Superior temporal gyrus (tissue), 1 donor: ENCODE measurements around the gene WIPI1.
"Not testable (repeated sequence)": the region's sequence is repeated elsewhere in the genome, so short reads cannot be mapped to it uniquely, and the experiment has no call there.

Experiments used
- DNase-seq: peaks from one replicate; pipeline ENCODE4 v3.0.0-alpha.2; 2016; ENCODE audit errors: extremely low spot score

The WIPI1 gene, protein sequence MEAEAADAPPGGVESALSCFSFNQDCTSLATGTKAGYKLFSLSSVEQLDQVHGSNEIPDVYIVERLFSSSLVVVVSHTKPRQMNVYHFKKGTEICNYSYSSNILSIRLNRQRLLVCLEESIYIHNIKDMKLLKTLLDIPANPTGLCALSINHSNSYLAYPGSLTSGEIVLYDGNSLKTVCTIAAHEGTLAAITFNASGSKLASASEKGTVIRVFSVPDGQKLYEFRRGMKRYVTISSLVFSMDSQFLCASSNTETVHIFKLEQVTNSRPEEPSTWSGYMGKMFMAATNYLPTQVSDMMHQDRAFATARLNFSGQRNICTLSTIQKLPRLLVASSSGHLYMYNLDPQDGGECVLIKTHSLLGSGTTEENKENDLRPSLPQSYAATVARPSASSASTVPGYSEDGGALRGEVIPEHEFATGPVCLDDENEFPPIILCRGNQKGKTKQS

DNA sequence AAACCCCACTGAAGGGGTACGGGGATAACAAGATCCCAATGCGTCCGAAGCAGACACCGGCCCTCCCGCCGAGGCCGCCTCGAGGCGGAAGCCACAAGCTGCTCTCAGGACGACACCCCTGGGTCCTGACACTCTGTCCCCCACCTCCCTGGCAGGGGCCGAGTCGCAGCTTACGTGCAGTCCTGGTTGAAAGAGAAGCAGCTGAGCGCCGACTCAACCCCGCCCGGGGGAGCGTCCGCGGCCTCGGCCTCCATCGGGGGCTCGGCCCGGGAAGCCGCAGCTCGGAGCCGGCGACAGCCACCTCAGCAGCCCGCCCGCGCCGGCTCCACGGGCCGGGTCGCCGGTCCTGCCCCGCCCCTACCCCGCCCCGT lies at the start of gene WIPI1:
Gene WIPI1, minus strand, starts transcription at position 329 of the 371 bp plus-strand sequence. Its CDS starts 75 bp downstream, at position 254.
- DNase-seq, result peak; percentile 42

DNA sequence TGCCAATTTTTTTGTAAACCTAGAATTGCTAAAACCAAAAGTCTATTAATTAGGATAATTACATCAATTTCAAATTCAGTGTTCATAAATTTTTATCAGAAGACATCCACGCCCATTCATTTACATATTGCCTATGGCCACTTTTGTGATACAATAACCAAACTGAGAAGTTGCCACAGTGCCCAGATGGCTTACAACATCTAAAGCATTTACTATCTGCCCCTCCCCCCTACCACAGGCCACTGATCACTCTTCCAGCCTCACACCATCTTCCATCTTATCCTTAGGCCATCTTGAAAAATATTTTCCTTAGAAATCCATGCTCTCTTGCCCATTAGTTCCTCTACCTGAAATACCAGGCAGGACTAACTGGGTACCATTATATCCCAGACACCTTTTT lies 48.7 kb upstream of the WIPI1 start:
- no peak for DNase-seq

DNA sequence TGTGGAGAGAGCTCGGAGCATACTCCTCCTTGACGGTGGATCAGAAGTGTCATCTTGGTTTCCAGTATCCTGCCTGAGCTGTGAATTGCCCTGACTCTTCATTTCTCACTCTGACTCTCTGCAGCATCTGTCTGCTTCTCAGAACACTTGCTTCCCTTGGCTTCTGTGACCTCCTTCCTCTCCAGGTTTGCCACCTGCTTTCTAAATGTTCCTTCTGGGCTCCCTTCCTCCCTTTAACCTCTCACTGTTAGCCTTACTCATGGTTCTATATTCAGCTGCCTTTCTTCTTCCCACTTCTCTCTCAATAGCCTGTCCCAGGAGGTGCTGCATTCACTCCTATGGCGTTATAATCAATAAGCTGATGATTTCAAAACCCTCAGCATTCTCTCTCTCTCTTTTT lies 43.8 kb upstream of the WIPI1 start:
- no peak for DNase-seq

DNA sequence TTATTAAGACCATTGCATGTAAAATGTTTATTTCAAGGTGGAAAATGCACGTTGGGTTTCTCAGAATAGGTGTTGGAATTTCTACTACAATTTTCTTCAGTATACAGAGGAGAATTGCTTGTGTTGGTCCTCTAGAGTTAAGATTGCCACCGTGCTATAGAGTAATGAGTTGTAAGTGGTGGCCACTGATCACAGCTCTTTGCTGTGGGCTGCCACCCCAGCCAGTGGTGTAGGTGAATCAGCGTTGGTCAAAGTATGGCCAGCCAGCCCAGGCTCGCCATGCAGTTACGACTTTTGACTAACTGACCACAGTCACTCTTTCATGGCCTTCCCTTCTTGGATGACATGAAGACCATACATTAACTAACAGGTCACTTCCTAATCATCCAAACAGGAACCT lies 42.3 kb upstream of the WIPI1 start:
- DNase-seq, result no peak

DNA sequence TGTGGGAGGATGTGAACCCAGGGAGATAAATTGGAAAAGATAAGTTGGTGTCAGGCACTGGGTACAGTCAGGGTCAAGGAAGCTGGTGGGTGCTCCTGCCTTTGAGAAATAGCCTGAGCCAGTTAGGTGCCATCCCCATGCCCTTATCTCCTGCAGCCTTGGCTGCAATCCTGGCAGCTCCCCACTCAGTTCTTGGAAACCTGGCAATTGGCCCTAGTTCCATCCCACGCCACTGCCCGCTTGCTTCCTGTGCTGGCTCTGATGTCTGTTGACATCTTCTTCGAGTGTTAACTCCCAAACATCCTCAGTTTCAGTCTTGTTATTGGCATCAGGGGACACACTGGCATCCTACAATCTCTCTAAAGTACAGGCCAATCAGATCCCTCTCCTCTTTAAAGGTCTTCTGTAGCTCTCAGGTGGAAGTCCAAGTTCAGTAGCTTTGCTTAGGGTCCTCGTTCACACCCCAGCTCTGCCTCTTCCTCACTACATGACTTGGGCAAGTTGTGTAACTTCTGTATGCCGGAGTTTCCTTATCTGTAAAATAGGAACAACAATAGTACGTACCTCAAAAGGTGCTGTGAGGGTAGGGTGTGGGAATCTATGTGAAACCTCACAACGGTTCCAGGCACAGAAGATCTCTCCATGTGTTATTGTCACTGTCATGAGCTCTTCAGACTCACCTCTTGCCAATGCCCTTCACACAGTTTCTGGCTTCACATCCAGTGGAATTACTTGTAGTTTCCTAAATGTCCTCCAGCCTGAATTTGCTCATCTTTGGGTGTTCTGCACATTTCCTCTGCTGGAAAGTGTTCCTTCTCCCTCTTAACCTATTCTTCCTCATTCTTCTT lies 41.4 kb upstream of the WIPI1 start:
- DNase-seq, result no peak

DNA sequence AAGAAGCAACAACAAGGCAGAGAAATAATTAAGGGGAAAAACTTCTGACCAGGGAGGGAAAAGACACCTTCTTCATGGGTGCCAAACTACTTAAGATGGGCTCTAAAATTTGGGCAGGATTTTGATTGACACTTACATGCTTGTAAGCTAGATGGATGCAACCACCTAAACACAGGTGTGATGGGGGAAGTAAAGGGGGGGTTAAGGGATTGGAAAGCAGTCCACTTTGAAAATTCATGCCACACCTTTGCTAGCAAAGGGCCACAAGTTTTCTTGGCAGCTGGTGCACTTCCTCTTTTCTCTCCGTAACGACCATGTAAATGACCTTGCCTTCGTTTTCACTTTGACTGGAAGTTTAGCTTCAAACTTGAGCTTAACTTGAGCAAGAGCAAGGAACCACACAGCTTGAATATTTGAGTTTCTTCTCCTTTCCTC lies 40.6 kb upstream of the WIPI1 start:
- no peak for DNase-seq

DNA sequence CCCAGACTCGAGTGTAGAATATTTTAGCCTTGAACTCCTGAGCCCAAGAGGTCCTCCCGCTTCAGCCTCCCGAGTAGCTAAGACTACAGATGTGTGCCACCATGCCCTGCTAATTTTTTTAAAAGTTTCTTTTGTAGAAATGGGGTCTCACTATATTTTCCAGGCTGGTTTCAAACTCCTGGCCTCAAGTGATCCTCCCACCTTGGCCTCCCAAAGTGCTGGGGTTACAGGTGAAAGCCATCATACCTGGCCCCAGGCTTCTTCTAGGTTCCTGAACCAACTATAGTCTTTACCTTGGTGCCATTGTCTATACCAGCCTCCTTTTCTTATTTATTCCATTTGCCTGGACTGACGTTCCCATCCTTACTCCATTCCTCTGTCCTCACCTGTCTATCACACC lies 37.8 kb upstream of the WIPI1 start:
- no peak for DNase-seq

DNA sequence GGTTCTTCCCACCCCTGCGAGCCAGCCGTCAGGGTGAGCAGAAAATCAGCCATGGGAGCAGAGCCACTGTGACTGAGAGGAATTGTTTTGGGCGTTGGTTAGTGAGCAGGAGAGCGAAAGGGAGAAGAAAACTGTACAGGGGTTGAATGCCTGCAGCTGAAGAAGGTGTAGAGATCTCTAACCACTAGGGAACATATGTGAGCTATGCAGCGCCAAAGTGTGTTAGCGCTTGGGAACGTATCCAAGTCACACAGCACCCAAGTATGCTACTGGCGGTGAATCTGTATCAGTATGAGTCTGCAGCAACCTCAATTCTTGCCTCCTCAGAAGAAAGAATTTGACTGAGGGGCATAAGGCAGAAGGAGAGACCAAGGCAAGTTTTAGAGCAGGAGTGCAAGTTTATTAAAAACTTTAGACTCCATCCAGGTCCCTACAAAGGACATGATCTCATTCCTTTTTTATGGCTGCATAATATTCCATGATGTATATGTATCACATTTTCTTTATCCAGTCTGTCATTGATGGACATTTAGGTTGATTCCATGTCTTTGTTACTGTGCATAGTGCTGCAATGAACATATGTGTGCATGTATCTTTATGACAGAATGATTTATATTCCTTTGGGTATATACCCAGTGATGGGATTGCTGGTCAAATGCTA lies 35.2 kb upstream of the WIPI1 start:
- not testable (repeated sequence) for DNase-seq

DNA sequence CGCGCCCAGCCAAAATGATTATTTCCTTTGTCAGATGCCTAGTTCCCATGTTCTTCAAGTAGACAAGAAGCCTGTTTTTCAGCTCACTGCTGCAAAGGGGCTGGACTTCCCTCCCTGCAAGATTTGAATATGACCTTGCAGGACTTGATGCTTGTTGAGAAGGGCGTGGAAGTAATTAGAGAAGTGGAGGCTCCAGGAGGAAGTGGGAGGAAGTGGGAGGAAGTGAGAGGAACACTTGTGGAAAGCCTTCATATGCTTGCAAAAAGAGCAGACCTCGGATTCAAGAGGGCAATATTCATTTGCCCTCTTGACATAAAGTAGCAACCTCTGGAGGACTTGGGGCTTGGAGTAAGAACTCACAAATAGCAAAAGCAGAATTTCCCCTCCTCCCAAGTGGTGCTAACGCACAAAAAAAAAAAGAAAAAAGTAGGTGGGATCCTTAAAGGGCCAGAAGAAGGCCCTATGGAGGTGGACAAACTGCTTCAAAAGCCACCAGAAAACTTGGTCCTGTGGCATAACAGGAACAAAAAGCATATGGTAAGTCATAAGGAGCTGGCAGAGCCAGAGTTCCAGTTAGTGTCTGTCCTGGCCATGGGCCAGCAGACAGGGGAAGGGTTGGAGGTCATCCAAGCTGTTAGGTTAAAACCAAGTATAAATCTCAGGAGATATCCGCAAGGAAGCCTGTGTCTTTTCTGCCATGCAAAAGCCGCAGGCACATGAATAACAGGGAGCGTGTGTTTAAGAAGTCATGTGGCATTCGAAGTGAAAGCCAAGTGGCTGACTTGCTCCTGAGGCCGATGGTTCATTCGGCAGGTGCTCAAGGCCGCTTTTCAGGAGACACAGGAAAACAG lies 34.3 kb upstream of the WIPI1 start:
- DNase-seq, result no peak

DNA sequence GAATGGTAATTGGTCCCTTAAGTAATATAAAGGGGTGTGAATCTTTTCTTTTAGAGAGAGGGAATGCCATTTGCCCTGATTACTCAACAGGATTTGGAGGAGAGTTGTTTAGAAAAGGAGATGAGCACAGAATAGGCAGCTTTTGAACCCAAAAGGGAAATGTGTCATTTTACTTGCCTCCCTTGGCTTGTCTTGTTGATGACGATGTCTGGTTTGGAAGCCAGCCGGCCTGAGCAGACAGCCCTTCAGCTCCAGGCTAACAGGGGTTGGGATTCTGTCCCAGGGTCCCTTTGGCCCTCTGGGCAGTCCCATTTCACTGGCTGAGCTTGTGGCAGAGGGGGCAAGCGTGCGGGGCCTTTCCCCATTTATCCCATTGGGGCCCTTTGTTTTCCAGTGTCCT lies 32.6 kb upstream of the WIPI1 start:
- no peak for DNase-seq

DNA sequence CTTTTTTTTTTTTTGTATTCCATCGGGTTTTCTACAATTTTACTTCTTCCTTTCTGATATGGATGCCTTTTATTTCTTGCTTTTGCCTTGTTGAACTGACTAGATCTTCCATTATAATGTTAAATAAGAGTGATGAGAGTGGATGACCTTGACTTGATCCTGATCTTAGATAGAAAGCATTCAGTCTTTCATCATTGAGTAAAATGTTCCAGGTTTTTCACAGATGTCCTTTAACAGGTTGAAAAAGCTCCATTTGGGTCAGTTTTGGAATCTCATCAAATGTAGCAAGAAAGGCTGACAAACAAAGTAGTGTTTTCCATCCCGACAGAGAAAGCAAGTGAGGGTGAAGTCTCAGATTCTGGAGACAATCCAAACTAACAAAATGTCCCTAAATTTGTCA lies 27.2 kb upstream of the WIPI1 start:
- DNase-seq, result no peak

DNA sequence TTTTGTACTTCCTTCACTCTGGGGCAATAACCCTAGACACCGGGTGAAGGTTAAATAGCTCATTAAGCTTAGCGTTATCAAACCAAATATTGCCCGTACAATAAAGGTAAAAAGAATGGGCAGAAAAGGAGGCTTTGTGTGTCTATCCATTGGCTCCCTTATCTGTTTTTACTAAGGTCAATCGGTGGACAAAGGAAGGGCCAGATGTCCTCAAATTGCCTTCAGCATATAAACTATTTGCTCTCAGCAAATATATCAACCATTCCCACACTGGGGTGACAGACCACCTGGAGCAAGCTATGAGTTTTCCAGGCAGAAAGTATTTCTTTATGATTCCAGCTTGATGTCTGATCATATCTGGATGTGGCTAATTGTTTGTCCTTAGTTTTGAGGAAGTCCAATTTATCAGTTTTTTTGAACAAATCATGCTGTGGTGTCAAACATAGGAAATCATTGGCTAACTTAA lies 25.3 kb upstream of the WIPI1 start:
- no peak for DNase-seq

DNA sequence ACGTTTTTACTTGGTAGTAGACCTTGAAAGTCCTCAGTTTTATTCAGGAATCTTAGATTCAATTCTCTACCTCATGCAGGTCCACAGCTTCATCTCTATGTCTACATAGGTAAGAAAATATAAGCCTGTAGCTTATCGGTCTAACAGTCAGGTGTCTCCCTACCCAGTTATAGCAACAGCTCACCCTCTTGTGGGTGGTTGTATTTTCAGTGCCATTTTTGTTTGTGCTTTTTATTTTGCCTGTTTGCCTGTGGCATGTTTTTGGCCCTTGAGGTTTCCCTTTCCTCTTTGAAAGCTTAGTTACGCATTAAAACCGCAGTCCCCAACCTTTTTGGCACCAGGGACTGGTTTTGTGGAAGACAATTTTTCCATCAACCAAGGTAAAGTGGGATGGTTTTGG lies 23.6 kb upstream of the WIPI1 start:
- DNase-seq, result no peak

DNA sequence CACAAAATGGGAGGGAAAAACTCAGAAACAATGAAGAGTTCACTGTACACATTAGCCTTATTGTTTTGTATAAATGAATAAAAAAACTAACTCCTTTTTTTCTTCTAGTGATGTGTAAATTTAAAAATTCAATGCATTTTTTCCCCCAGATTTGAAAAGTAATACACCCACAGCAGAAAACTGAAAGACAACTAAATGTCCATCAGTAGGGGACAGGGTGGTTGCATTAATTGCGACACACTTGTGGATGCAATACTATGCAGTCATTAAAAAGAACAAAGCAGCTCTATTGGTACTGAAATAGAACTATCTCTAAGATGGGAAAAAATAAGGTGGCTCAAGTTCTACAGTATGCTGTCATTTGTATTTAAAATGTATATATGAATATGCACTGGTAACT lies 13.7 kb upstream of the WIPI1 start:
- DNase-seq, result no peak

DNA sequence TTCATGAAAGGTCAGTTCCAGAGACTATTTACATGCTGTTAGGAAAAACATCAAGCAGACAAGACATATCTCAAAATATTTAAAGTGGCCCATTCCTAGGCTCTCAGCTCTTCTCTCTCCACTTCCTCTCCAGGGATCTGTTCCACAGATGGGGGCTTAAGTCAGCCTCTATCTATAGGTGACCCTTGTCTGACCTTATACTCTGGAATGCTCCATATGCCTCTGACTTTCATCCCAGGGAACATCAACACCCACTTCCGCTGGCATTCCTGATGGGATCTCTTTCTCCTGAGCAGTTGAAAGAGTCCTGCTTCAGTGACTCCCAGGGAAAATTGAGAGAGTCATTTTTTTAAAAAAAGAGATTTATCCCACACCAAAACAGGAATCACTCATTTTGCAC lies 11.5 kb upstream of the WIPI1 start:
- DNase-seq, result no peak

DNA sequence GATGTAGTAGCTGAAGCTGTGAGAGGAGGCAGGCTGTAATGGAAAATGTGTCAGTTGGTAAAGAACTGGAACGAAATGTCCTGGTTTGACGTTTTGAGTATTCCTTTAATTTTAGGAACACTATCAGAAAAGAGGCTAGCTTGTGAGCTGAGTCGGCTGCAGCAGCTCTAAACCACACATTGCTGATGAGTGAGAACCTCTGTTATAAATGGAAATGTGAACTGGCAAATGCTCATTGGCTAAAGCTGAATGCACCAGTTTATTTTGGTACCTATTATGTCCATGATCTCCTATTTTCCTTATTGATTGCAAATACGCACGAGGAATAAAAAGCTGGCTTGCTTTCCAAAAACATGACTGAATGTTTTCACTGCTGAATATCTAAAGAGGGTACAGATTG lies 11.0 kb upstream of the WIPI1 start:
- DNase-seq, result peak; percentile 55

DNA sequence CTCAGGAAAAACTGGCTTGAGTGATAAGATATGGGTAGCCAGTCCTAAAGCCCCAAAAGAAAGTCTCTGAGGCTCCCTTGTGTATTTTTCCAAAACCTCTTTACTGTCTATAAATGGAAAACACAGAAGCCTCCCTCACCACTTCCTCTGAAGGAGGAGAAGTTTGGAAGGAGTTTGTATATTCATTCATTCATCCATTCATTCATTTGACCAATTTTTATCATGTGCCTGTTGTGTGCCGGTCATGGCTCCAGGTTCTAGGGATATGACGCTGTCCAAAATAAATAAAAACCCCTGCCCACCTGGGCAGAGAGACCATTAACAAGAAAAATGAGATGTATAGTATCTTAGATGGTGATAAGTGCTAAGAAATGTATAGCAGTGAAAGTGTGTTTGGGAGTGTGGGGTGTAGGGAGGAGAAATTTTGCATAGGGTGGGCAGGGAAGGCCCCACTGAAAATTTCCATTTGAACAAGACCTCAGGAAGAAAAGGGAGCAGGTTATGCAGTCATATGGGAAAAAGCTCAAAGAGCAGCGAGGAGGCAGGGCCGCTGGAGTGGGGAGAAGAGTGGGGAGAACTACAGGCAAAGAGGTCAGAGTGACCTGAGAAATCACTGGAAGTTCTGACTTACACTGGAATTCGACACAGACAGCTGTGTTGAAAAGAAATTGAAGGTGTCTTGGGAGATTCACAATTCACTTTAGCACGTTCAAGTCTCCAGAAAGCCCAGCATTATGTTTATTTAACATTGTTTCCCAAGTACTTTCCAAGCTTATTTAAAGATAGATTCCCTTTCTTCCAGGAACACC lies 6.1 kb upstream of the WIPI1 start:
- DNase-seq, result no peak

DNA sequence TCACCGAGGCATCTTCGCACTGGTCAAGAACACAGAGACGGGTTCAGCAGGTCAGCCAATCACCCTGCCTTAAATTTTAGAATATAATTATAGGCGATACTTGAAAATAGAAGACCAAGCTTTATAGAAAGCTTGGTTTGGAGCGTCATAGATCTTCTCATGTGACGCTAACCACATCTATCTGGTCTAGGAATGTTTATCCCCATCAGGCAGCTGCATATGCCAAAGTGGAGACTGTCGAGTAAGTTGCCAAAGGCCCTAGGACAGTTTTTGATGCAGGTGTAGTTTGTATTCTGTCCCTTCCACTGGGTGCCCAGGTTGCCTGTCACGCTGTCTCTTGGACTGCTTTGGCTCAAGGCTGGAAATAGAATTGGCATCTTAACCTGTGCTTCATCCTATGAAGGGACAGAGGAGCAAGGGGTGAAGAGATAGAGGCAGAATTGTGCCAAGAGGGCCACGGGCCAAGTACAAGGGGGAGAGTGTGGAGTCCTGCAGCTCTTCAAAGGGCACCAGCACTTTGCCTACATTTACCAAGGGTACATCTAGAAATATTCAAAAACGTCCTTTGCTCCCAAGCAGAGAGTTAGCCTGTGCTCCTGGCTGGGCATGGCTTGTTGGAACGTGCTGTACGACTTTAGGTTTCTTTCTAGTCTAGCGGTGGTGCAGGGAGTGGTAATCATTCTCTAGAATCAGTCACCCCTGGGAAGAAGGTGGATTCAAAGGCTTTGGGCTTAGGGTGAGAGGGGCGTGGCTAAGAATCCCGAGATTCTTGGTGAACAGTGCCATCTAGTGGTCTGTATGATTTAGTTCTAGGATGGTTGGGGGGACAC lies 5.3 kb upstream of the WIPI1 start:
- peak; percentile 95 for DNase-seq

DNA sequence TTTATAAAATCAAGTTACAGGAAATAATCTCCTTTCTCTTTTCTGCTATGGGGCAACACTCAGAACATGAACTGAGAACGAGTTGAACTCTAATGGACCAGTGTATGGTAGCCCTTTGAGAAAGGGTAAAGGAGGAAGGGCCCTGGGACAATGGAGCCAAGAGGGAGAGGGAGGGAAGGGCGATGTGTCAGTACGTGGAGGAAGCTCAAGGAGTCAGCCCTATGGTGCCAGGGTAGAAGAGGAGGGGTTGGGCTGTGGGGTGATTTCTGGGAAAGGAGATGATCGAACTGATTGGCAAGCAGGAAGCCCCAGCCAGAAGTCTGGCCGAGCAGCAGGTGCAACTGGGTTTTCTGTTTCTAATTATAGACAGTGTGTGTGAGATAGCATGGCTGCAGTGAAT lies 4.3 kb upstream of the WIPI1 start:
- DNase-seq, result no peak

DNA sequence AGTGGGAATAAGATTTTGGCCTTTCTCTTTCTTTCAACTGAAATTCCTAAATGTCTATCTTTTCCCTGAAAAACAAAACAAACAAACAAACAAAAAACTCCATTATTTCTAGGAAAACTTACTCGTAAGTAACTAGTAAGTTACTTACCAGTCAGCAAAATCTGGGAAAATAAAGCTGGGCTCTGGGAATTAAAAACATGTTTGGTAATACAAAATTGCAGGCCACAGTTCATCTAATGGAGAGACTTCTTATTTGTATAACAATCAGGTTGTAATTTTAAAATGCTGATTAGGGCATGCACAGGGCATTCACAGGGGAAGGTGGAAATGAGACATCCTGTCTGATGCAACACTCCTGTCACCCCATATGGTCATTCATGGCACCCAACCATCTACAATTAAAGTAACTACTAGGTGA lies 3.8 kb upstream of the WIPI1 start:
- DNase-seq, result no peak
